ENCODE data around the gene MDGA2.

MDGA2 gene

GRCh38 chr14:47520382-47520781, 155.0 kb downstream of the MDGA2 start:
- H4K20me1 ChIP-seq (ENCODE audit: insufficient read depth): no peaks in the 10 kb centered on the region
- H2AFZ ChIP-seq (ENCODE audit: low read depth): no peak overlapping the region
- no peaks in the 10 kb centered on the region for H3K36me3 ChIP-seq (ENCODE audit: insufficient read depth)

GRCh38 chr14:47511829-47512228, 163.6 kb downstream of the MDGA2 start:
- no peak for TF ChIP-seq CTCF (conservative IDR thresholded peaks at IDR 0.05; ENCODE audit: low read depth, low read length)
- H3K9ac ChIP-seq: no peak overlapping the region

More at GRCh38 chr14:47520382-47520781, 155.0 kb downstream of the MDGA2 start:
- H3K4me2 ChIP-seq: no peak overlapping the region
- no peak overlapping the region for H3K9ac ChIP-seq
- H3K27ac ChIP-seq: no peak overlapping the region
- H3K79me2 ChIP-seq (ENCODE audit: insufficient read depth, low read depth): no peaks in the 10 kb centered on the region
- H3K27me3 ChIP-seq (ENCODE audit: insufficient read depth, low read depth): no peaks in the 10 kb centered on the region
- no peak overlapping the region for H3K4me3 ChIP-seq (IDR thresholded peaks at IDR 0.05; ENCODE audit: insufficient read depth, low read depth, low read length)
- no peaks in the 10 kb centered on the region for H3K4me1 ChIP-seq (ENCODE audit: low read depth, poor library complexity, severe bottlenecking)
- TF ChIP-seq CTCF (conservative IDR thresholded peaks at IDR 0.05; ENCODE audit: low read depth, low read length): no peak

GRCh38 chr14:47509957-47510356, 165.4 kb downstream of the MDGA2 start:
- Histone ChIP-seq H4K20me1 (ENCODE audit: insufficient read depth) (no peaks in the 10 kb centered on the region), H3K4me2 (no peak overlapping the region), H3K9ac (no peak overlapping the region), H3K27me3 (ENCODE audit: insufficient read depth, low read depth) (no peaks in the 10 kb centered on the region), H3K36me3 (ENCODE audit: insufficient read depth) (no peaks in the 10 kb centered on the region), H3K4me1 (ENCODE audit: low read depth, poor library complexity, severe bottlenecking) (no peaks in the 10 kb centered on the region), H3K79me2 (ENCODE audit: insufficient read depth, low read depth) (no peaks in the 10 kb centered on the region), H2AFZ (ENCODE audit: low read depth) (no peak overlapping the region), H3K27ac (no peak overlapping the region), H3K4me3 (IDR thresholded peaks at IDR 0.05; ENCODE audit: insufficient read depth, low read depth, low read length) (no peak overlapping the region)
- TF ChIP-seq CTCF (conservative IDR thresholded peaks at IDR 0.05; ENCODE audit: low read depth, low read length): no peak

More at GRCh38 chr14:47511829-47512228, 163.6 kb downstream of the MDGA2 start:
- Histone ChIP-seq H3K4me1 (ENCODE audit: low read depth, poor library complexity, severe bottlenecking) (no peaks in the 10 kb centered on the region), H4K20me1 (ENCODE audit: insufficient read depth) (no peaks in the 10 kb centered on the region), H3K4me3 (IDR thresholded peaks at IDR 0.05; ENCODE audit: insufficient read depth, low read depth, low read length) (no peak overlapping the region), H3K27me3 (ENCODE audit: insufficient read depth, low read depth) (no peaks in the 10 kb centered on the region), H3K36me3 (ENCODE audit: insufficient read depth) (no peaks in the 10 kb centered on the region), H2AFZ (ENCODE audit: low read depth) (no peak overlapping the region), H3K27ac (no peak overlapping the region), H3K4me2 (no peak overlapping the region), H3K79me2 (ENCODE audit: insufficient read depth, low read depth) (no peaks in the 10 kb centered on the region)

- Histone ChIP-seq H3K9ac (no peak overlapping the region), H3K4me2 (no peak overlapping the region), H2AFZ (ENCODE audit: low read depth) (no peak overlapping the region), H3K27ac (no peak overlapping the region), H4K20me1 (ENCODE audit: insufficient read depth) (no peaks in the 10 kb centered on the region), H3K79me2 (ENCODE audit: insufficient read depth, low read depth) (no peaks in the 10 kb centered on the region), H3K27me3 (ENCODE audit: insufficient read depth, low read depth) (no peaks in the 10 kb centered on the region), H3K4me3 (IDR thresholded peaks at IDR 0.05; ENCODE audit: insufficient read depth, low read depth, low read length) (no peak overlapping the region), H3K36me3 (ENCODE audit: insufficient read depth) (no peaks in the 10 kb centered on the region), H3K4me1 (ENCODE audit: low read depth, poor library complexity, severe bottlenecking) (no peaks in the 10 kb centered on the region)
- no peak for TF ChIP-seq CTCF (conservative IDR thresholded peaks at IDR 0.05; ENCODE audit: low read depth, low read length)
Measured at GRCh38 chr14:47507861-47508260, 167.5 kb downstream of the MDGA2 start.

Data from KMS-11 (cell line).